Glutamatergic neuron (in vitro differentiated cells): ENCODE data around the gene ST7L. TPM values are rescaled to one million over a fixed set of nuclear protein-coding genes. Genes with fewer than 3 reads are reported as not detected.

Experiments
- DNase-seq: peaks from one replicate; pipeline ENCODE4 v3.0.0; 2022
- H3K27ac Mint-ChIP-seq: one replicate; pipeline ENCODE4 v1.8.0; 2020; ENCODE audit warnings: mild to moderate bottlenecking, mixed read lengths, inconsistent platforms; ENCODE audit not compliant: unreplicated experiment
- H3K27me3 Mint-ChIP-seq: one replicate; pipeline ENCODE4 v1.8.0; 2020; ENCODE audit warnings: mild to moderate bottlenecking, moderate library complexity, mixed read lengths, inconsistent platforms; ENCODE audit not compliant: unreplicated experiment
- H3K36me3 Mint-ChIP-seq: one replicate; pipeline ENCODE4 v1.8.0; 2020; ENCODE audit warnings: mild to moderate bottlenecking, mixed read lengths, inconsistent platforms; ENCODE audit not compliant: unreplicated experiment
- H3K4me1 Mint-ChIP-seq: one replicate; pipeline ENCODE4 v1.8.0; 2020; ENCODE audit warnings: mild to moderate bottlenecking, low read depth, mixed read lengths, inconsistent platforms; ENCODE audit not compliant: unreplicated experiment
- H3K4me3 Mint-ChIP-seq: one replicate; pipeline ENCODE4 v1.8.0; 2020; ENCODE audit warnings: mild to moderate bottlenecking, mixed read lengths, inconsistent platforms; ENCODE audit not compliant: unreplicated experiment
- H3K9me3 Mint-ChIP-seq: one replicate; pipeline ENCODE4 v1.8.0; 2020; ENCODE audit warnings: mild to moderate bottlenecking, moderate library complexity, mixed read lengths, inconsistent platforms; ENCODE audit not compliant: unreplicated experiment
- total RNA-seq: library from RNA; stranded (reverse); fragmentation: NEBNext Ultra II Directional; extraction: Animal tissue kit (Norgen Biotek cat#: 25700); gene quantifications from one replicate; pipeline ENCODE4 v1.2.1, GENCODE V29; 2021; ENCODE audit not compliant: unreplicated experiment
- TF ChIP-seq, protein P1 (sequence below): fragments of 200-600 bp; sonication (generic); IDR thresholded peaks from one replicate; pipeline ENCODE4 v1.5.0; 2021; ENCODE audit not compliant: partially characterized antibody, unreplicated experiment

Gene ST7L
- total RNA-seq, 1 donor from 2014 or later: 28.3 TPM

DNA sequence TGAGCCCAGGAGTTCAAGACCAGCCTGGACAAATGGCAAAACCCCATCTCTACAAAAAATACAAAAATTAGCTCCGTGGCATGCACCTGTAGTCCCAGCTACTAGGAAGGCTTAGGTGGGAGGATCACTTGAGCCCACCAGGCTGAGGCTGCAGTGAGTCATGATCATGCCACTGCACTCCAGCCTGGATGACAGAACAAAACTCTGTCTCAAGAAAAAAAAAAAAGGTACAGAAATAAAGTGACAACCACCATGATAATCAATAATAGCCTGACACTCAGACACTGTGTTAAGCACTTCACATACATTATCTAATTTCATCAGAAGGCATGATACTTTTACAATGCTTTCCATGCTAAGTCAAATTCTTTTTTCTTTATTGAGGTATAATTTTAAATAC, 53.1 kb downstream of the ST7L start:
- TF ChIP-seq, protein P1, sequence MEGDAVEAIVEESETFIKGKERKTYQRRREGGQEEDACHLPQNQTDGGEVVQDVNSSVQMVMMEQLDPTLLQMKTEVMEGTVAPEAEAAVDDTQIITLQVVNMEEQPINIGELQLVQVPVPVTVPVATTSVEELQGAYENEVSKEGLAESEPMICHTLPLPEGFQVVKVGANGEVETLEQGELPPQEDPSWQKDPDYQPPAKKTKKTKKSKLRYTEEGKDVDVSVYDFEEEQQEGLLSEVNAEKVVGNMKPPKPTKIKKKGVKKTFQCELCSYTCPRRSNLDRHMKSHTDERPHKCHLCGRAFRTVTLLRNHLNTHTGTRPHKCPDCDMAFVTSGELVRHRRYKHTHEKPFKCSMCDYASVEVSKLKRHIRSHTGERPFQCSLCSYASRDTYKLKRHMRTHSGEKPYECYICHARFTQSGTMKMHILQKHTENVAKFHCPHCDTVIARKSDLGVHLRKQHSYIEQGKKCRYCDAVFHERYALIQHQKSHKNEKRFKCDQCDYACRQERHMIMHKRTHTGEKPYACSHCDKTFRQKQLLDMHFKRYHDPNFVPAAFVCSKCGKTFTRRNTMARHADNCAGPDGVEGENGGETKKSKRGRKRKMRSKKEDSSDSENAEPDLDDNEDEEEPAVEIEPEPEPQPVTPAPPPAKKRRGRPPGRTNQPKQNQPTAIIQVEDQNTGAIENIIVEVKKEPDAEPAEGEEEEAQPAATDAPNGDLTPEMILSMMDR: no peak
- Mint-ChIP-seq H3K9me3 (no peaks in the 10 kb centered on the region), H3K27ac (no peak overlapping the region), H3K36me3 (no peaks in the 10 kb centered on the region), H3K4me1 (no peaks in the 10 kb centered on the region), H3K27me3 (no peaks in the 10 kb centered on the region), H3K4me3 (no peak overlapping the region)
- DNase-seq: no peak

- Mint-ChIP-seq H3K36me3 (no peaks in the 10 kb centered on the region), H3K27ac (no peak overlapping the region), H3K9me3 (no peaks in the 10 kb centered on the region), H3K4me1 (no peaks in the 10 kb centered on the region), H3K4me3 (no peak overlapping the region), H3K27me3 (no peaks in the 10 kb centered on the region)
- TF ChIP-seq, protein P1: no peak
- DNase-seq: no peak
Observed at GRCh38 chr1:112564081-112564480, 54.9 kb downstream of the ST7L start.

DNA sequence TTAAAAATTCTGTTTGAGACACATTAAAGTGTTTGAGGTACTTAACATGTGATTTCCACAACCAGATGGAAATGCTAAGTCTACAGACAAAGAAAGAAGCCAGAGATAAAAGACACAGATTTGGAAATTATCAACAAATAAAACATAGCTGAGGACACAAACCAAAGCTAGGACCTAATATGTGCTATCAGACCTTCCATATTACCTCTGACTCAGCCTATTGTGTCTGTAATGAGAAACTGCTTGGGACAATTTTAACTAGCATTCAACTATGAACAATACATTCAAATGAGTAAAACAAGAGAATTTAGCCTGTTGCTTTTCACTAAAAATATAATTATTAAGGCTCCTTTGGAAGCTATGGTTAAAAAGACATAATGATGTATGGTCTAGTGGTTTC, 55.6 kb downstream of the ST7L start:
- TF ChIP-seq, protein P1: no peak
- Mint-ChIP-seq H3K27me3 (no peaks in the 10 kb centered on the region), H3K27ac (no peak overlapping the region), H3K36me3 (no peaks in the 10 kb centered on the region), H3K4me1 (no peaks in the 10 kb centered on the region), H3K4me3 (no peak overlapping the region), H3K9me3 (no peaks in the 10 kb centered on the region)
- DNase-seq: no peak

GRCh38 chr1:112558634-112559033, 60.3 kb downstream of the ST7L start:
- no peak for DNase-seq
- Mint-ChIP-seq H3K27ac (no peak overlapping the region), H3K27me3 (peaks cover 3% of the 10 kb centered on the region), H3K36me3 (no peaks in the 10 kb centered on the region), H3K4me1 (no peaks in the 10 kb centered on the region), H3K4me3 (no peak overlapping the region), H3K9me3 (no peaks in the 10 kb centered on the region)
- TF ChIP-seq, protein P1: no peak

GRCh38 chr1:112557385-112557784, 61.6 kb downstream of the ST7L start:
- H3K27me3 Mint-ChIP-seq: peaks cover 3% of the 10 kb centered on the region
- no peaks in the 10 kb centered on the region for H3K4me1 Mint-ChIP-seq
- TF ChIP-seq, protein P1: no peak
- H3K4me3 Mint-ChIP-seq: no peak overlapping the region
- peak overlapping the region; percentile 31 for H3K27ac Mint-ChIP-seq
- no peaks in the 10 kb centered on the region for H3K36me3 Mint-ChIP-seq
- no peak for DNase-seq
- H3K9me3 Mint-ChIP-seq: no peaks in the 10 kb centered on the region
